Loucy (cell line): Measurements from ENCODE around the gene BCKDHB.

Source experiments
- EZH2phosphoT487 ChIP-seq: fragments of 200-600 bp; IDR thresholded peaks from 2 replicates; pipeline ENCODE4 v1.6.1; 2018; ENCODE audit warnings: antibody characterized with exemption, mild to moderate bottlenecking, moderate library complexity, borderline replicate concordance
- TF ChIP-seq, protein P1 (sequence below): fragments of 200-600 bp; sonication (generic); conservative IDR thresholded peaks from 2 replicates; pipeline ENCODE4 v1.5.1; 2014; ENCODE audit warnings: mild to moderate bottlenecking, antibody characterized with exemption, low read length

- TF ChIP-seq, protein P1, sequence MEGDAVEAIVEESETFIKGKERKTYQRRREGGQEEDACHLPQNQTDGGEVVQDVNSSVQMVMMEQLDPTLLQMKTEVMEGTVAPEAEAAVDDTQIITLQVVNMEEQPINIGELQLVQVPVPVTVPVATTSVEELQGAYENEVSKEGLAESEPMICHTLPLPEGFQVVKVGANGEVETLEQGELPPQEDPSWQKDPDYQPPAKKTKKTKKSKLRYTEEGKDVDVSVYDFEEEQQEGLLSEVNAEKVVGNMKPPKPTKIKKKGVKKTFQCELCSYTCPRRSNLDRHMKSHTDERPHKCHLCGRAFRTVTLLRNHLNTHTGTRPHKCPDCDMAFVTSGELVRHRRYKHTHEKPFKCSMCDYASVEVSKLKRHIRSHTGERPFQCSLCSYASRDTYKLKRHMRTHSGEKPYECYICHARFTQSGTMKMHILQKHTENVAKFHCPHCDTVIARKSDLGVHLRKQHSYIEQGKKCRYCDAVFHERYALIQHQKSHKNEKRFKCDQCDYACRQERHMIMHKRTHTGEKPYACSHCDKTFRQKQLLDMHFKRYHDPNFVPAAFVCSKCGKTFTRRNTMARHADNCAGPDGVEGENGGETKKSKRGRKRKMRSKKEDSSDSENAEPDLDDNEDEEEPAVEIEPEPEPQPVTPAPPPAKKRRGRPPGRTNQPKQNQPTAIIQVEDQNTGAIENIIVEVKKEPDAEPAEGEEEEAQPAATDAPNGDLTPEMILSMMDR = no peak
- no peak for TF ChIP-seq EZH2phosphoT487
Measured at GRCh38 chr6:80245043-80245442, 138.6 kb downstream of the BCKDHB start.
